HepG2 (cell line): ENCODE measurements around the gene RASA2. TPM values are rescaled to one million over a fixed set of nuclear protein-coding genes. Genes with fewer than 3 reads are reported as not detected.

ENCODE experiments used
- ATAC-seq: fragments of 200-7000 bp; cut with Tn5 transposase; 3 replicates; pipeline ENCODE4 v1.9.1; 2020; ENCODE audit warnings: mild to moderate bottlenecking, moderate library complexity
- BruUV-seq: library from RNA; stranded (reverse); fragments of 400-500 nt; replicated peaks from 2 replicates; lab custom pipeline; 2021; lab: Mats Ljungman, UMichigan
- CTCF ChIA-PET: fragments of 300-600 bp; formaldehyde crosslinking; extraction: SDS; loops from one replicate; lab custom pipeline; 2021; ENCODE audit warnings: low total read pairs, inconsistent platforms, low intra/inter-chr PET ratio; lab: Yijun Ruan, JAX
- POLR2A ChIA-PET: fragments of 350-600 bp; sonication (Branson Sonifier 250); formaldehyde crosslinking; loops from one replicate; lab custom pipeline; 2020; ENCODE audit warnings: antibody characterized with exemption, inconsistent platforms; lab: Yijun Ruan, JAX
- DNase-seq: peaks from one replicate; pipeline ENCODE4 v3.0.0-alpha.2; 2015; ENCODE audit warnings: low spot score
- FAIRE-seq: peaks from 3 replicates; lab custom pipeline; 2011; peaks lifted over from hg19 to GRCh38; lab: Jason Lieb, UNC
- H2AFZ ChIP-seq: one replicate; pipeline ENCODE4 v1.6.1; 2011; ENCODE audit warnings: low read length, inconsistent platforms
- H3K27ac ChIP-seq: fragments of 300-600 bp; 3 replicates; pipeline ENCODE4 v1.8.0; 2011; ENCODE audit warnings: mixed run types, mild to moderate bottlenecking, mixed read lengths, low read length, inconsistent platforms; ENCODE audit not compliant: insufficient read depth; ENCODE audit errors: extremely low read length
- H3K27me3 ChIP-seq, 2 experiments: fragments of 200-600 bp in 1 of 2; 2 replicates in 1 of 2; 3 replicates in 1 of 2; pipeline versions ENCODE4 v1.6.0 to v1.8.0; 2011; ENCODE audit warnings: low read length in 2 of 2, mild to moderate bottlenecking in 2 of 2, moderate library complexity in 2 of 2, inconsistent platforms in 1 of 2; ENCODE audit not compliant: insufficient read depth in 2 of 2, control insufficient read depth in 1 of 2
- H3K36me3 ChIP-seq, 2 experiments: fragments of 200-600 bp in 1 of 2; replicated peaks in 1 of 2; 2 replicates in 1 of 2; 3 replicates in 1 of 2; pipeline versions ENCODE4 v1.5.1 to v1.8.0; 2011; ENCODE audit warnings: low read length in 2 of 2, inconsistent platforms in 1 of 2; ENCODE audit not compliant: insufficient read depth in 2 of 2, control insufficient read depth in 1 of 2
- H3K4me1 ChIP-seq: 2 replicates; pipeline ENCODE4 v1.5.1; 2012; ENCODE audit warnings: low read length, inconsistent platforms; ENCODE audit not compliant: insufficient read depth
- H3K4me2 ChIP-seq: 2 replicates; pipeline ENCODE4 v1.6.0; 2011; ENCODE audit warnings: low read depth, low read length, inconsistent platforms
- H3K4me3 ChIP-seq, 3 experiments: fragments of 200-600 bp in 1 of 3; sonication (generic), shearing (Covaris generic) in 1 of 3; replicated peaks in 1 of 3; 2 replicates each; pipeline ENCODE4 v1.5.1; 2011 to 2016; ENCODE audit warnings: low read length in 3 of 3, inconsistent platforms in 2 of 3, low read depth in 2 of 3, mild to moderate bottlenecking in 2 of 3, control low read depth in 1 of 3, mixed read lengths in 1 of 3; ENCODE audit not compliant: insufficient read depth in 1 of 3
- H3K79me2 ChIP-seq: one replicate; pipeline ENCODE4 v1.6.1; 2011; ENCODE audit warnings: low read length, inconsistent platforms; ENCODE audit not compliant: insufficient read depth
- H3K9ac ChIP-seq: 2 replicates; pipeline ENCODE4 v1.6.0; 2011; ENCODE audit warnings: mild to moderate bottlenecking, low read depth, low read length, inconsistent platforms; ENCODE audit not compliant: insufficient read depth
- H3K9me3 ChIP-seq: 2 replicates; pipeline ENCODE4 v1.5.1; 2012; ENCODE audit warnings: mild to moderate bottlenecking, low read length
- H4K20me1 ChIP-seq: 2 replicates; pipeline ENCODE4 v1.6.0; 2011; ENCODE audit warnings: inconsistent platforms, mild to moderate bottlenecking, low read length, moderate library complexity; ENCODE audit not compliant: insufficient read depth
- EHMT2 ChIP-seq: fragments of 200-600 bp; sonication (generic); IDR thresholded peaks from 2 replicates; pipeline ENCODE4 v1.7.0; 2017; ENCODE audit warnings: antibody characterized with exemption, low read depth, low read length, borderline replicate concordance
- ETV5 ChIP-seq: IDR thresholded peaks from 2 replicates; pipeline ENCODE4 v1.6.1; 2018; ENCODE audit warnings: missing biosample characterization, missing genetic modification reagents, inconsistent platforms, borderline replicate concordance
- FOXC1 ChIP-seq: sonication (generic); formaldehyde crosslinking; IDR thresholded peaks from 2 replicates; pipeline ENCODE4 v1.8.0; 2022; ENCODE audit warnings: mild to moderate bottlenecking, missing genetic modification reagents, borderline replicate concordance
- IRF2 ChIP-seq: IDR thresholded peaks from 2 replicates; pipeline ENCODE4 v1.6.1; 2018; ENCODE audit warnings: missing genetic modification reagents, missing compliant biosample characterization
- ISX ChIP-seq: sonication (generic); formaldehyde crosslinking; conservative IDR thresholded peaks from 2 replicates; pipeline ENCODE4 v1.5.0; 2020; ENCODE audit warnings: missing genetic modification reagents
- KDM1A ChIP-seq: IDR thresholded peaks from 2 replicates; pipeline ENCODE4 v1.6.1; 2016; ENCODE audit warnings: missing compliant biosample characterization
- KLF11 ChIP-seq: IDR thresholded peaks from 2 replicates; pipeline ENCODE4 v1.6.1; 2016; ENCODE audit warnings: missing compliant biosample characterization
- PITX1 ChIP-seq: sonication (generic); formaldehyde crosslinking; IDR thresholded peaks from 2 replicates; pipeline ENCODE4 v1.5.1; 2020; ENCODE audit warnings: mild to moderate bottlenecking, missing genetic modification reagents
- RCOR2 ChIP-seq: IDR thresholded peaks from 2 replicates; pipeline ENCODE4 v1.6.1; 2016; ENCODE audit warnings: missing biosample characterization, missing genetic modification reagents
- TSC22D2 ChIP-seq: sonication (generic); formaldehyde crosslinking; IDR thresholded peaks from 2 replicates; pipeline ENCODE4 v1.5.1; 2020; ENCODE audit warnings: missing genetic modification reagents, mild to moderate bottlenecking, borderline replicate concordance
- ZMYM3 ChIP-seq: sonication (generic); formaldehyde crosslinking; IDR thresholded peaks from 2 replicates; pipeline ENCODE4 v1.5.1; 2020; ENCODE audit warnings: mild to moderate bottlenecking, missing genetic modification reagents
- ZNF160 ChIP-seq: sonication (generic); formaldehyde crosslinking; IDR thresholded peaks from 2 replicates; pipeline ENCODE4 v1.8.0; 2022; ENCODE audit warnings: mild to moderate bottlenecking, inconsistent platforms, missing genetic modification reagents
- ZNF30 ChIP-seq: sonication (generic); formaldehyde crosslinking; IDR thresholded peaks from 2 replicates; pipeline ENCODE4 v1.5.0; 2020; ENCODE audit warnings: mild to moderate bottlenecking, missing genetic modification reagents
- ZNF687 ChIP-seq: sonication (generic); formaldehyde crosslinking; IDR thresholded peaks from 2 replicates; pipeline ENCODE4 v1.5.1; 2020; ENCODE audit warnings: mild to moderate bottlenecking, missing genetic modification reagents, moderate library complexity
- ZNF777 ChIP-seq: sonication (generic); formaldehyde crosslinking; IDR thresholded peaks from 2 replicates; pipeline ENCODE4 v1.4.0; 2020; ENCODE audit warnings: missing genetic modification reagents
- WGBS: methylation state at CpG from one replicate; pipeline ENCODE4 v1.1.6; 2017; ENCODE audit warnings: low lambda C conversion rate; 5-methylcytosine and 5-hydroxymethylcytosine counted together
- in situ Hi-C: cut with HindIII; loops from 2 replicates; pipeline ENCODE4 v1.10.0; 2017; ENCODE audit warnings: low pct_unique_long_range_greater_than_20kb; ENCODE audit not compliant: extremely low pct_ligation_motif_present
- intact Hi-C: fragments of 100-400 bp; cut with micrococcal nuclease; formaldehyde crosslinking; loops from one replicate; pipeline ENCODE4 v1.10.0; 2022; ENCODE audit not compliant: unreplicated experiment
- polyA plus RNA-seq, 8 experiments: library from polyadenylated mRNA; depleted of rRNA in 3 of 8; stranded (reverse) in 7 of 8; unstranded in 1 of 8; fragments of >200 nt; fragmentation: Illumina TruSeq in 4 of 8; extraction: Trizol in 4 of 8; gene quantifications; 2 replicates each; pipeline versions ENCODE4 v1.2.1 to v1.2.3, GENCODE V29; 2011 to 2016; ENCODE audit warnings: low read depth in 4 of 8, missing spikeins in 1 of 8, mixed read lengths in 1 of 8; ENCODE audit not compliant: insufficient read depth in 1 of 8
- total RNA-seq, 5 experiments: library from RNA; depleted of rRNA; stranded (reverse); fragments of >200 nt; fragmentation: Illumina TruSeq; extraction: Trizol; gene quantifications; 2 replicates each; pipeline ENCODE4 v1.2.3, GENCODE V29; 2016; ENCODE audit warnings: low read depth in 1 of 5
- TF ChIP-seq, protein P1 (sequence below): sonication (generic); formaldehyde crosslinking; IDR thresholded peaks from 2 replicates; pipeline ENCODE4 v1.5.1; 2020; ENCODE audit warnings: mild to moderate bottlenecking, moderate library complexity, missing genetic modification reagents

The RASA2 gene
- total and polyA plus RNA-seq, 2 of the 13 experiments (the other 11 are each of a cell fraction or from before 2014, with no cell fraction given), result 5.4 to 8.5 TPM

- Histone ChIP-seq H3K27me3 (no peaks in the 10 kb centered on the region), H3K4me1 (no peaks in the 10 kb centered on the region), H3K79me2 (no peaks in the 10 kb centered on the region), H3K9ac (no peak overlapping the region), H4K20me1 (no peaks in the 10 kb centered on the region), H3K4me2 (no peak overlapping the region), H3K4me3 (no peak overlapping the region), H3K36me3 (no peaks in the 10 kb centered on the region), H2AFZ (no peak overlapping the region), H3K9me3 (peaks cover 8% of the 10 kb centered on the region; the same call in 1 of the 2 replicates), H3K27ac (no peak overlapping the region)
- no TSS peak for BruUV-seq
- intact Hi-C loops, result no loop called here
- TF ChIP-seq, protein P1, sequence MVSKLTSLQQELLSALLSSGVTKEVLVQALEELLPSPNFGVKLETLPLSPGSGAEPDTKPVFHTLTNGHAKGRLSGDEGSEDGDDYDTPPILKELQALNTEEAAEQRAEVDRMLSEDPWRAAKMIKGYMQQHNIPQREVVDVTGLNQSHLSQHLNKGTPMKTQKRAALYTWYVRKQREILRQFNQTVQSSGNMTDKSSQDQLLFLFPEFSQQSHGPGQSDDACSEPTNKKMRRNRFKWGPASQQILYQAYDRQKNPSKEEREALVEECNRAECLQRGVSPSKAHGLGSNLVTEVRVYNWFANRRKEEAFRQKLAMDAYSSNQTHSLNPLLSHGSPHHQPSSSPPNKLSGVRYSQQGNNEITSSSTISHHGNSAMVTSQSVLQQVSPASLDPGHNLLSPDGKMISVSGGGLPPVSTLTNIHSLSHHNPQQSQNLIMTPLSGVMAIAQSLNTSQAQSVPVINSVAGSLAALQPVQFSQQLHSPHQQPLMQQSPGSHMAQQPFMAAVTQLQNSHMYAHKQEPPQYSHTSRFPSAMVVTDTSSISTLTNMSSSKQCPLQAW, result no peak
- TF ChIP-seq ZNF30 (CRISPR knock-in tag) (no peak), KDM1A (CRISPR knock-in tag) (no peak), RCOR2 (CRISPR knock-in tag) (no peak), EHMT2 (no peak), ETV5 (CRISPR knock-in tag) (no peak), IRF2 (CRISPR knock-in tag) (no peak), TSC22D2 (no peak), FOXC1 (CRISPR knock-in tag) (no peak), ZMYM3 (CRISPR knock-in tag) (no peak), ZNF160 (CRISPR knock-in tag) (no peak), ZNF687 (CRISPR knock-in tag) (no peak), KLF11 (CRISPR knock-in tag) (no peak), ZNF777 (no peak), ISX (CRISPR knock-in tag) (no peak), PITX1 (no peak)
- in situ Hi-C loops, result no loop called here
- 43% methylated on average over 8 of the region's 9 CpGs for WGBS
- ATAC-seq, result no peak
- POLR2A ChIA-PET, result no interaction called here
- DNase-seq, result no peak
- no peak for FAIRE-seq
- CTCF ChIA-PET, result no interaction called here
Measured at GRCh38 chr3:141629976-141630375, 143.1 kb downstream of the RASA2 start.
